HepG2 (cell line): ENCODE measurements around the gene TRIO. TPM values are rescaled to one million over a fixed set of nuclear protein-coding genes. Genes with fewer than 3 reads are reported as not detected.

ENCODE experiments used
- ELF1 ChIP-seq: sonication (generic); formaldehyde crosslinking; IDR thresholded peaks from 2 replicates; pipeline ENCODE4 v1.4.0; 2020; ENCODE audit warnings: missing genetic modification reagents
- MIER2 ChIP-seq: IDR thresholded peaks from 2 replicates; pipeline ENCODE4 v1.6.1; 2016; ENCODE audit warnings: missing biosample characterization, missing genetic modification reagents
- PHF5A ChIP-seq: IDR thresholded peaks from one replicate; pipeline ENCODE4 v1.6.1; 2018; ENCODE audit warnings: low read depth, missing genetic modification reagents; ENCODE audit not compliant: unreplicated experiment
- TGIF2 ChIP-seq: IDR thresholded peaks from 2 replicates; pipeline ENCODE4 v1.6.1; 2016; ENCODE audit warnings: control low read depth, missing compliant biosample characterization
- TMF1 ChIP-seq: sonication (generic); formaldehyde crosslinking; IDR thresholded peaks from 2 replicates; pipeline ENCODE4 v1.8.1; 2022; ENCODE audit warnings: low read depth, missing genetic modification reagents
- ZNF143 ChIP-seq: sonication (generic); formaldehyde crosslinking; IDR thresholded peaks from 2 replicates; pipeline ENCODE4 v1.4.0; 2020; ENCODE audit warnings: missing genetic modification reagents
- ZNF30 ChIP-seq: sonication (generic); formaldehyde crosslinking; IDR thresholded peaks from 2 replicates; pipeline ENCODE4 v1.5.0; 2020; ENCODE audit warnings: mild to moderate bottlenecking, missing genetic modification reagents
- ZNF547 ChIP-seq: sonication (generic); formaldehyde crosslinking; IDR thresholded peaks from 2 replicates; pipeline ENCODE4 v1.5.1; 2020; ENCODE audit warnings: mild to moderate bottlenecking, missing genetic modification reagents
- ZNF563 ChIP-seq: sonication (generic); formaldehyde crosslinking; IDR thresholded peaks from 2 replicates; pipeline ENCODE4 v1.8.0; 2022; ENCODE audit warnings: mild to moderate bottlenecking, moderate library complexity, missing genetic modification reagents
- ZNF891 ChIP-seq: sonication (generic); formaldehyde crosslinking; IDR thresholded peaks from 2 replicates; pipeline ENCODE4 v1.5.0; 2020; ENCODE audit warnings: mild to moderate bottlenecking, missing genetic modification reagents
- polyA plus RNA-seq, 8 experiments: library from polyadenylated mRNA; depleted of rRNA in 3 of 8; stranded (reverse) in 7 of 8; unstranded in 1 of 8; fragments of >200 nt; fragmentation: Illumina TruSeq in 4 of 8; extraction: Trizol in 4 of 8; gene quantifications; 2 replicates each; pipeline versions ENCODE4 v1.2.1 to v1.2.3, GENCODE V29; 2011 to 2016; ENCODE audit warnings: low read depth in 4 of 8, missing spikeins in 1 of 8, mixed read lengths in 1 of 8; ENCODE audit not compliant: insufficient read depth in 1 of 8
- total RNA-seq, 5 experiments: library from RNA; depleted of rRNA; stranded (reverse); fragments of >200 nt; fragmentation: Illumina TruSeq; extraction: Trizol; gene quantifications; 2 replicates each; pipeline ENCODE4 v1.2.3, GENCODE V29; 2016; ENCODE audit warnings: low read depth in 1 of 5
- TF ChIP-seq, protein P1 (sequence below): sonication (generic); formaldehyde crosslinking; IDR thresholded peaks from 2 replicates; pipeline ENCODE4 v1.4.0; 2020; ENCODE audit warnings: missing genetic modification reagents, mild to moderate bottlenecking, borderline replicate concordance
- TF ChIP-seq, protein P2 (sequence below): sonication (generic); formaldehyde crosslinking; IDR thresholded peaks from 2 replicates; pipeline ENCODE4; 2020; ENCODE audit warnings: missing genetic modification reagents, mild to moderate bottlenecking, borderline replicate concordance
- TF ChIP-seq, protein P3 (sequence below): sonication (generic); formaldehyde crosslinking; IDR thresholded peaks from 2 replicates; pipeline ENCODE4 v1.4.0; 2020; ENCODE audit warnings: low read depth, missing genetic modification reagents
- TF ChIP-seq, protein P4 (sequence below): sonication (generic); formaldehyde crosslinking; IDR thresholded peaks from 2 replicates; pipeline ENCODE4 v1.8.0; 2022; ENCODE audit warnings: mild to moderate bottlenecking, missing genetic modification reagents; ENCODE audit not compliant: insufficient replicate concordance
- TF ChIP-seq, protein P5 (sequence below): sonication (generic); formaldehyde crosslinking; IDR thresholded peaks from 2 replicates; pipeline ENCODE4 v1.9.0; 2021; ENCODE audit warnings: missing genetic modification reagents, mild to moderate bottlenecking, borderline replicate concordance
- TF ChIP-seq, protein P6 (sequence below): sonication (generic); formaldehyde crosslinking; conservative IDR thresholded peaks from 2 replicates; pipeline ENCODE4 v1.8.0; 2022; ENCODE audit warnings: mild to moderate bottlenecking, moderate library complexity, missing genetic modification reagents

TRIO gene
- total and polyA plus RNA-seq, 2 of the 13 experiments (the other 11 are each of a cell fraction or from before 2014, with no cell fraction given), result 45.2 to 45.9 TPM

DNA sequence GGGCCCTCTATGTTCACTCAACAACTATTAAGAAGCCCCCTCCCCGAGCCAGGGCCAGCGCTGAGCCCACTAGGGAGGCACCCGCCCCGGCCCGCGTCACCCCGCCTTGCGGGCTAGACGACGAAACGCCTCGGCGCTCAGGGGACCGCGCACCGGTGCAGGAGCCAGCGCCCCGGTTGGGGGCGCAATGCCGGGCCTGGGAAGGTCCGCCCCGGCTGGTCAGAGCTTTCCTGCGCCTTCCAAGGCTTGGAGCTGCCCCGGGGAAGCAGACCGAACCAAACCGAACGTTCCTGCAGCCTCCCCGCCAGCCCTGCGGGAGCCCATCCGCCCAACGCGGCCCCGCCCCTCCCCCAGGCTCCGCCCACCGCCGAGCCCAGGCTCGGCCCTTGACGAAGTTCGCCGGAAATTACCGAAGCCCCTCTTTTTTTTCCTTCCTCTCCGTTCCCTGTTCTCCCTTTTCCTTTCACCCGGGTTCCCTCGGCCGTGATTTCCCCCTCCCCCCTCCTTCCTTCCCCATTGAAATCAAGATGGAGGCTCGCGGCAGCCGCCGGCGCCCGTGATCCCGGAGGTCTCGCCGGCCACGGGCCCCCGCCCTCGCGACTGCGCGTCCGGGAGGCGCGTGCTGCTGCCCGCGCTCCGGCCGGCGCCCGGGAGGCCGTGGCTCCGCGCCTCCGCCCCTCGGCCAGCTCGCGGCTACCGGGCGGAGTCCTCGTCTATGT is at the start of gene TRIO (continued):
- TF ChIP-seq, protein P1, sequence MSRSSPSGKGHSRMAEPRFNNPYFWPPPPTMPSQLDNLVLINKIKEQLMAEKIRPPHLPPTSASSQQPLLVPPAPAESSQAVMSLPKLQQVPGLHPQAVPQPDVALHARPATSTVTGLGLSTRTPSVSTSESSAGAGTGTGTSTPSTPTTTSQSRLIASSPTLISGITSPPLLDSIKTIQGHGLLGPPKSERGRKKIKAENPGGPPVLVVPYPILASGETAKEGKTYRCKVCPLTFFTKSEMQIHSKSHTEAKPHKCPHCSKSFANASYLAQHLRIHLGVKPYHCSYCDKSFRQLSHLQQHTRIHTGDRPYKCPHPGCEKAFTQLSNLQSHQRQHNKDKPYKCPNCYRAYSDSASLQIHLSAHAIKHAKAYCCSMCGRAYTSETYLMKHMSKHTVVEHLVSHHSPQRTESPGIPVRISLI (CRISPR knock-in tag), result peak; percentile 97
- TF ChIP-seq PHF5A (CRISPR knock-in tag), result peak; percentile 46
- TF ChIP-seq ZNF143 (CRISPR knock-in tag), result no peak
- TF ChIP-seq MIER2 (CRISPR knock-in tag), result no peak; the same call in 1 of the 2 replicates
- TF ChIP-seq, protein P2, sequence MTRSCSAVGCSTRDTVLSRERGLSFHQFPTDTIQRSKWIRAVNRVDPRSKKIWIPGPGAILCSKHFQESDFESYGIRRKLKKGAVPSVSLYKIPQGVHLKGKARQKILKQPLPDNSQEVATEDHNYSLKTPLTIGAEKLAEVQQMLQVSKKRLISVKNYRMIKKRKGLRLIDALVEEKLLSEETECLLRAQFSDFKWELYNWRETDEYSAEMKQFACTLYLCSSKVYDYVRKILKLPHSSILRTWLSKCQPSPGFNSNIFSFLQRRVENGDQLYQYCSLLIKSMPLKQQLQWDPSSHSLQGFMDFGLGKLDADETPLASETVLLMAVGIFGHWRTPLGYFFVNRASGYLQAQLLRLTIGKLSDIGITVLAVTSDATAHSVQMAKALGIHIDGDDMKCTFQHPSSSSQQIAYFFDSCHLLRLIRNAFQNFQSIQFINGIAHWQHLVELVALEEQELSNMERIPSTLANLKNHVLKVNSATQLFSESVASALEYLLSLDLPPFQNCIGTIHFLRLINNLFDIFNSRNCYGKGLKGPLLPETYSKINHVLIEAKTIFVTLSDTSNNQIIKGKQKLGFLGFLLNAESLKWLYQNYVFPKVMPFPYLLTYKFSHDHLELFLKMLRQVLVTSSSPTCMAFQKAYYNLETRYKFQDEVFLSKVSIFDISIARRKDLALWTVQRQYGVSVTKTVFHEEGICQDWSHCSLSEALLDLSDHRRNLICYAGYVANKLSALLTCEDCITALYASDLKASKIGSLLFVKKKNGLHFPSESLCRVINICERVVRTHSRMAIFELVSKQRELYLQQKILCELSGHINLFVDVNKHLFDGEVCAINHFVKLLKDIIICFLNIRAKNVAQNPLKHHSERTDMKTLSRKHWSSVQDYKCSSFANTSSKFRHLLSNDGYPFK (CRISPR knock-in tag), result peak; percentile 52; the same call in 1 of the 2 replicates
- TF ChIP-seq TMF1 (CRISPR knock-in tag), result no peak
- TF ChIP-seq, protein P3, sequence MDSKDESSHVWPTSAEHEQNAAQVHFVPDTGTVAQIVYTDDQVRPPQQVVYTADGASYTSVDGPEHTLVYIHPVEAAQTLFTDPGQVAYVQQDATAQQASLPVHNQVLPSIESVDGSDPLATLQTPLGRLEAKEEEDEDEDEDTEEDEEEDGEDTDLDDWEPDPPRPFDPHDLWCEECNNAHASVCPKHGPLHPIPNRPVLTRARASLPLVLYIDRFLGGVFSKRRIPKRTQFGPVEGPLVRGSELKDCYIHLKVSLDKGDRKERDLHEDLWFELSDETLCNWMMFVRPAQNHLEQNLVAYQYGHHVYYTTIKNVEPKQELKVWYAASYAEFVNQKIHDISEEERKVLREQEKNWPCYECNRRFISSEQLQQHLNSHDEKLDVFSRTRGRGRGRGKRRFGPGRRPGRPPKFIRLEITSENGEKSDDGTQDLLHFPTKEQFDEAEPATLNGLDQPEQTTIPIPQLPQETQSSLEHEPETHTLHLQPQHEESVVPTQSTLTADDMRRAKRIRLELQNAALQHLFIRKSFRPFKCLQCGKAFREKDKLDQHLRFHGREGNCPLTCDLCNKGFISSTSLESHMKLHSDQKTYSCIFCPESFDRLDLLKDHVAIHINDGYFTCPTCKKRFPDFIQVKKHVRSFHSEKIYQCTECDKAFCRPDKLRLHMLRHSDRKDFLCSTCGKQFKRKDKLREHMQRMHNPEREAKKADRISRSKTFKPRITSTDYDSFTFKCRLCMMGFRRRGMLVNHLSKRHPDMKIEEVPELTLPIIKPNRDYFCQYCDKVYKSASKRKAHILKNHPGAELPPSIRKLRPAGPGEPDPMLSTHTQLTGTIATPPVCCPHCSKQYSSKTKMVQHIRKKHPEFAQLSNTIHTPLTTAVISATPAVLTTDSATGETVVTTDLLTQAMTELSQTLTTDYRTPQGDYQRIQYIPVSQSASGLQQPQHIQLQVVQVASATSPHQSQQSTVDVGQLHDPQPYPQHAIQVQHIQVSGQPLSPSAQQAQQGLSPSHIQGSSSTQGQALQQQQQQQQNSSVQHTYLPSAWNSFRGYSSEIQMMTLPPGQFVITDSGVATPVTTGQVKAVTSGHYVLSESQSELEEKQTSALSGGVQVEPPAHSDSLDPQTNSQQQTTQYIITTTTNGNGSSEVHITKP (CRISPR knock-in tag), result peak; percentile 80
- TF ChIP-seq TGIF2 (CRISPR knock-in tag), result no peak; the same call in 1 of the 2 replicates
- no peak for TF ChIP-seq ELF1 (CRISPR knock-in tag)
- TF ChIP-seq ZNF30 (CRISPR knock-in tag), result no peak
- TF ChIP-seq, protein P4, sequence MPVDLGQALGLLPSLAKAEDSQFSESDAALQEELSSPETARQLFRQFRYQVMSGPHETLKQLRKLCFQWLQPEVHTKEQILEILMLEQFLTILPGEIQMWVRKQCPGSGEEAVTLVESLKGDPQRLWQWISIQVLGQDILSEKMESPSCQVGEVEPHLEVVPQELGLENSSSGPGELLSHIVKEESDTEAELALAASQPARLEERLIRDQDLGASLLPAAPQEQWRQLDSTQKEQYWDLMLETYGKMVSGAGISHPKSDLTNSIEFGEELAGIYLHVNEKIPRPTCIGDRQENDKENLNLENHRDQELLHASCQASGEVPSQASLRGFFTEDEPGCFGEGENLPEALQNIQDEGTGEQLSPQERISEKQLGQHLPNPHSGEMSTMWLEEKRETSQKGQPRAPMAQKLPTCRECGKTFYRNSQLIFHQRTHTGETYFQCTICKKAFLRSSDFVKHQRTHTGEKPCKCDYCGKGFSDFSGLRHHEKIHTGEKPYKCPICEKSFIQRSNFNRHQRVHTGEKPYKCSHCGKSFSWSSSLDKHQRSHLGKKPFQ (CRISPR knock-in tag), result no peak
- peak; percentile 96 for TF ChIP-seq ZNF891 (CRISPR knock-in tag)
- TF ChIP-seq, protein P5, sequence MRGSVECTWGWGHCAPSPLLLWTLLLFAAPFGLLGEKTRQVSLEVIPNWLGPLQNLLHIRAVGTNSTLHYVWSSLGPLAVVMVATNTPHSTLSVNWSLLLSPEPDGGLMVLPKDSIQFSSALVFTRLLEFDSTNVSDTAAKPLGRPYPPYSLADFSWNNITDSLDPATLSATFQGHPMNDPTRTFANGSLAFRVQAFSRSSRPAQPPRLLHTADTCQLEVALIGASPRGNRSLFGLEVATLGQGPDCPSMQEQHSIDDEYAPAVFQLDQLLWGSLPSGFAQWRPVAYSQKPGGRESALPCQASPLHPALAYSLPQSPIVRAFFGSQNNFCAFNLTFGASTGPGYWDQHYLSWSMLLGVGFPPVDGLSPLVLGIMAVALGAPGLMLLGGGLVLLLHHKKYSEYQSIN (CRISPR knock-in tag), result no peak
- TF ChIP-seq, protein P6, sequence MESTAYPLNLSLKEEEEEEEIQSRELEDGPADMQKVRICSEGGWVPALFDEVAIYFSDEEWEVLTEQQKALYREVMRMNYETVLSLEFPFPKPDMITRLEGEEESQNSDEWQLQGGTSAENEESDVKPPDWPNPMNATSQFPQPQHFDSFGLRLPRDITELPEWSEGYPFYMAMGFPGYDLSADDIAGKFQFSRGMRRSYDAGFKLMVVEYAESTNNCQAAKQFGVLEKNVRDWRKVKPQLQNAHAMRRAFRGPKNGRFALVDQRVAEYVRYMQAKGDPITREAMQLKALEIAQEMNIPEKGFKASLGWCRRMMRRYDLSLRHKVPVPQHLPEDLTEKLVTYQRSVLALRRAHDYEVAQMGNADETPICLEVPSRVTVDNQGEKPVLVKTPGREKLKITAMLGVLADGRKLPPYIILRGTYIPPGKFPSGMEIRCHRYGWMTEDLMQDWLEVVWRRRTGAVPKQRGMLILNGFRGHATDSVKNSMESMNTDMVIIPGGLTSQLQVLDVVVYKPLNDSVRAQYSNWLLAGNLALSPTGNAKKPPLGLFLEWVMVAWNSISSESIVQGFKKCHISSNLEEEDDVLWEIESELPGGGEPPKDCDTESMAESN, result peak; percentile 65; the same call in 1 of the 2 replicates
- TF ChIP-seq ZNF547, result no peak
- peak; percentile 66; the same call in 1 of the 2 replicates for TF ChIP-seq ZNF563 (CRISPR knock-in tag)
